ENCODE results near the gene GRAMD1B.
A peak's percentile ranks its signal among the peaks of the same experiment; 100 is the strongest.
"Not testable (repeated sequence)": the region's sequence is repeated elsewhere in the genome, so short reads cannot be mapped to it uniquely, and the experiment has no call there.

GRAMD1B gene

GRCh38 chr11:123568367-123568870, 138.3 kb downstream of the GRAMD1B start:
- no peak for DNase-seq (ENCODE audit: low read depth)

DNA sequence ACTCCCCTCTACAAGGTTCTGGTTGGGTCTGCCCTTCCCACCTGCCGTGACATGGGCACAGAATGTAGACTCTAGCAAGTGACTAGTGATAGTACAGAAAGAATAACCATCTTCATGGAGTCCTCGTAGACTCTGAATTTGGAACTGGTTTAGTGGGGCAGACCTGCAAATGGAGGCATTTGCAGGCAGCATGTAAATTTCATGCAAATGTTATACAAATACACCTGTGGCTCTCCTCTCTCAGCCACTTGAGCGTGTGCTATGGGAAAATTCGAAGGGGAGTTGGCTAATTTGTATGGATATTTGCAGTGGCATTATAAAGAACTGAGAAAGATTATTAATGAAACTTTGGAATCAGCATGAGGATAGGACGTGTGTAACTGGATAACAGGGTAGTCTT, 139.3 kb downstream of the GRAMD1B start:
- no peak for DNase-seq (ENCODE audit: low read depth)

DNA sequence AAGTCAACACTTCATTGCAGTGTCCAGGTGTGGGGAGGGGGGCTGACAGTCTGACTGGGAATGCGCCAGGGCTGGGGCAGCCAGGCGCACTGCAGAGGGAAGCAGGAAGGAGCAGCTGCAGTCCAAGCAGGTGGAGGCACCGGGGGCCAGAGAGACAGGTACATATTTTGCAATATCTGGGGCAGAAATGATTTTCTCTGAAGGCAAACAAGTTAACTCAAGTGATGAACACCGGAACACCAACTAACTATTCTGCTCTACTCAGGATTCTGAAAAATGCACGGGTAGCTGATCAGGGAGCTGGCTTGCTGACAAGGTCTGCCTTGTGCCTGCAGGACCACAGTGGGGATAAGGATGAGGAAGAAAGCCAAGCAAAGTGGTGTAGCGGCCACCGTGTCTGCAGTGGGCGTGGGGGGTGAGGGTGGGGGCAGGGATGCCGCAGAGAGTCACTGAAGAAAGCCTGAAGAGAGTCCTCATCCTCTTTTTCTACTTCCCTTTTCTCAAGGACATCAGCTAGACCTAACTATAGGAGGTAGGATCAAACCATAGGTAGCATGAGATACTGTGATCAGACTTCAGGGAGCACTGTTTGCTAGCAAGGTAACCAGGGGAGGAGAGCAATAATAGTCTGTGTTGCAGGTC, 141.0 kb downstream of the GRAMD1B start:
- DNase-seq (ENCODE audit: low read depth): no peak

DNA sequence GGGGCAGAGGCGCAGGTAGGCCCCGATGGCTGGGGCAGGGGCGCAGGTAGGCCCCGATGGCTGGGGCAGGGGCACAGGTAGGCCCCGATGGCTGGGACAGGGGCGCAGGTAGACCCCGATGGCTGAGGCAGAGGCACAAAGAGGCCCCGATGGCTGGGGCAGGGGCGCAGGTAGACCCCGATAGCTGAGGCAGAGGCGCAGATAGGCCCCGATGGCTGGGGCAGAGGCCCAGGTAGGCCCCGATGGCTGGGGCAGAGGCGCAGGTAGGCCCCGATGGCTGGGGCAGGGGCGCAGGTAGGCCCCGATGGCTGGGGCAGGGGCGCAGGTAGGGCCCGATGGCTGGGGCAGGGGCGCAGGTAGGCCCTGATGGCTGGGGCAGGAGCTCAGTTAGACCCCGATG, 142.7 kb downstream of the GRAMD1B start:
- DNase-seq (ENCODE audit: low read depth): not testable (repeated sequence)

- no peak for DNase-seq (ENCODE audit: low read depth)
Observed at GRCh38 chr11:123573286-123573685, 143.2 kb downstream of the GRAMD1B start.

GRCh38 chr11:123575441-123575840, 145.4 kb downstream of the GRAMD1B start:
- DNase-seq (ENCODE audit: low read depth): no peak

GRCh38 chr11:123576082-123576481, 146.0 kb downstream of the GRAMD1B start:
- DNase-seq (ENCODE audit: low read depth): no peak

DNA sequence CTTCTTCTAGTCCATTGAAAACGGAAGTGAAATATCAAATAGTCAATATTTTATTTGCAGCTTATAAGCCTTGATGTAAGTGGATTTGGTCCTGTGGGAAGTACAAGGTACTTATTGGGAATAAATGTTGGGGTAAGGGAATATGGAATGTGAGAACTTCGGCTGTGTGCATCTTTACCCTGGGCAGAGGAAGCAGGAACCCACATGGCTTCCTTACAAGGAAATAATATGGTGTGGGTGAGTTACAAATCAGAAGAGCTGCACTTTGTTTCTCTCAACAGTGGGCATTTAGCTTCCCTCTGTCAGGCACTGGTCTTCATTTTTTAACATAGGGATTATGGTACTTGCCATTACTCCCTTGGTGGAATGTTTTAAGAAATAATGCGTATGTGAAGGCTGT, 146.4 kb downstream of the GRAMD1B start:
- DNase-seq (ENCODE audit: low read depth): no peak

DNA sequence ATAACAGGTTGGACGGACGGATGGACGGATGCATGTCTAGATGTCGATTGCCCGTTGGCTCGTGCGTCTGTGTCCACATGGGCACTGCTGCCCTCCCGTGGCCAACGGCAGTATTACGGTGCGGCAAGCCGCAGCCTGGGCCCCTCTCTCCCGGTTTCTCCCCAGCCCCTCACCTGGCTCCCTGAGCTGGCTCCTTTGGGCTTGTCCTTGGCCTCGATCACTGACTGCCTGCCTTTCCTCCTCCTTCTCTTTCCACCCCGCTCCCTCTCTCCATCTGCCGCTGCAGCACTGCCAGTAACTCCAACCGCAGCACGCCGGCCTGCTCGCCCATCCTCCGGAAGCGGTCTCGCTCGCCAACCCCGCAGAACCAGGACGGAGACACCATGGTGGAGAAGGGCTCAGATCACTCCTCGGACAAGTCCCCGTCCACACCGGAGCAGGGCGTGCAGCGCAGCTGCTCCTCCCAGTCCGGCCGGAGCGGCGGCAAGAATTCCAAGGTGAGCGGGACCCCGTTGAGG, 147.1 kb downstream of the GRAMD1B start:
- peak; percentile 44 for DNase-seq (ENCODE audit: low read depth)

- no peak for DNase-seq (ENCODE audit: low read depth)
Observed at GRCh38 chr11:123578778-123579481, 148.9 kb downstream of the GRAMD1B start.

GRCh38 chr11:123579482-123579812, 149.4 kb downstream of the GRAMD1B start:
- DNase-seq (ENCODE audit: low read depth): no peak

DNA sequence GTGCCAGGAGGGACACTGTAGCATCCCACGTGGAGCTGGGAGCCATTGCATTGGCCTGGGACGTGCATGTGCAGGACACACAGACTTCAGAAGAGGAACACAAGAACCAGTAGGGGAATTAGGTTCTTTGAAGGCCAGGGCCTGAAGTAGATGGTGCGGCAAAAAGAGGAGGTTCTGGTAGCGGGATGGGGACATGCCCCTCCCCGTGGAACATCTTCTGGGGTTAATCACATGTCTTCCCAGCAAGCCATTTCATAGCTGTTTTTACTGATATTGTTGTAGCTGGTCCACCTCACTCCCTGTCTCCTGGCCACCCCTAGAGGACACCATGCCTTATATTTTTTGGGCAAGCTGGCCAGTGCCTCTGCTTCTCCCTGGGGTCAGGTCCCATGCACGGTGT, 150.1 kb downstream of the GRAMD1B start:
- no peak for DNase-seq (ENCODE audit: low read depth)

- peak; percentile 55 for DNase-seq (ENCODE audit: low read depth)
Observed at GRCh38 chr11:123580557-123581275, 150.6 kb downstream of the GRAMD1B start.

GRCh38 chr11:123581651-123582399, 151.8 kb downstream of the GRAMD1B start:
- no peak for DNase-seq (ENCODE audit: low read depth)

DNA sequence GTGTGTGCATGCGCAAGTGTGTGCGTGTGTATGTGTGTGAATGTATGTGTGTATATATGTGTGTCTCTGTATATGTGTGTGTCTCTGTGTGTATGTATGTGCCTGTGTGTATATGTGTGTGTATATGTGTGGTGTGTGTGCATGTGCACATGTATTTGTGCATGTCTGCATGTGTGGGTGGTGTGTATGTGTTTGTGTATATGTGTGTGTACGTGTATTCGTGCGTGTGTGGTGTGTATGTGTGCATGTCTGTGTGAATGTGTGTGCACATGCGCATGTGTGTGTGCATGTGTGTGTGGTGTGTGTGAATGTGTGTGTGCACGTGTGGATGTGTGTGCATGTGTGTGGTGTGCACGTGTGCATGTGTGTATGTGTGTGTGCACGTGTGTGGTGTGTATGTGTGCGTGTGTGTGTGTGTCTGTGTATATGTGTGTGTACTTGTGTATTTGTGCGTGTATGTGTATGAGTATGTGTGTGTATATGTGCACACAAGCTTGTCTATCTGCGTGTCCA, 153.0 kb downstream of the GRAMD1B start:
- no peak for DNase-seq (ENCODE audit: low read depth)

DNA sequence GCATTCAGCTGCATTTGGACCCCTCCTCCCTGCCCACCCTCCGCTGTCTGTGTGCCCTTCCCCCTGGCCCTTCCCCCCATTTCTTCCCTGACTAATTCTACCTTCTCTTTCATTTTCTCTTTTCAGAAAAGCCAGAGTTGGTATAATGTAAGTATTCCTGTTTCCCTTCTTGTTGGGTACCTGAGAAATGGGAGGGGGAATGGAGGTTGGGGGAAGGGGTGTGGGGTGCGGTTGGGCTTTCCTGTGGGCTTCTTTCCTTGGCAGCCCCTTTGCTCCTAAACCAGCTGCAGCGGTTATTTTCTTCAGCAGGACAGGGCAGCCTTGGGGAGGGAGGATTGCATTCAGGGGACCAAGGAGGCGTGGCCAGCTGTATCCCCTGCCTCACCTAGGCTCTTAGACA, 154.1 kb downstream of the GRAMD1B start:
- no peak for DNase-seq (ENCODE audit: low read depth)

DNA sequence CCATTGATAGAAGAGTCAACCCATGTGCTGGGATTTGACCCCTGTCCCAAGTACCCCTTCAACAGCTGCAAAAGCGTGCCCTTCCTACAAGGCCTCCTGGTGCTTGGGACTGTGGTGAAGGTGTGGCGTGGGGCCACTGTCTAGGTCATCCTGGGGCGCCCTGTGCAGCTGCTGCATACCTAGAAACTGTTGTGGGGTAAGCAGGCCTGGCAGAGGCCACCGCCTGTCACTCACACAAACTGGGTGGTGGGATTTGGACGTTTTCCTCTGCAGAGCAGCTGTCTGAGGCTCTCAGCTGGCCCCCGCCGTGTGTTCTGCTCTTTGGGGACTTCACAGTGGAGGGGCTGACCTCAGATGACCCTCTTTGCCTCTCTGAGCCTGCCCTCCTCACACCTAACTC, 154.7 kb downstream of the GRAMD1B start:
- DNase-seq (ENCODE audit: low read depth): no peak

DNA sequence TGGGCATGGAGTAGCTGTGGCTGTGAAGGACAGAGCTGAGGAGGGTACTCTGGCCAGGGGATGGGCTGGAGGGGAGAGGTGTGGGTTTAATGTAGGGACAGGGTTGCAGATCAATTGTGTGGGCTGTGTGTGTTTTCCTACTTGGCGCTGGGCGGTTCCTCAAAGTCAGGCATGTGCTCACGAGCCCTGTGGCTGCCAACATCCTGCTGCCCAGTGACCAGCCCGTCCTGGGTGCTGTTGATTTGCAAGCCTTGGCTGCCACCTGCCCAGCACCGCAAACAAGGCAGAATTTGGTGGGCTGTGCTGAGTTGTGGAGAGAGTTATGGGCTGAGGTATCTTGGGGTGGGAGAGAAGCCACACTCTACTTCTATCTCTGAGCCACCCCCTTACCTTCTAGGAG, 155.1 kb downstream of the GRAMD1B start:
- no peak for DNase-seq (ENCODE audit: low read depth)

GRCh38 chr11:123585706-123586105, 155.6 kb downstream of the GRAMD1B start:
- DNase-seq (ENCODE audit: low read depth): no peak

GRCh38 chr11:123586568-123586967, 156.5 kb downstream of the GRAMD1B start:
- no peak for DNase-seq (ENCODE audit: low read depth)

DNA sequence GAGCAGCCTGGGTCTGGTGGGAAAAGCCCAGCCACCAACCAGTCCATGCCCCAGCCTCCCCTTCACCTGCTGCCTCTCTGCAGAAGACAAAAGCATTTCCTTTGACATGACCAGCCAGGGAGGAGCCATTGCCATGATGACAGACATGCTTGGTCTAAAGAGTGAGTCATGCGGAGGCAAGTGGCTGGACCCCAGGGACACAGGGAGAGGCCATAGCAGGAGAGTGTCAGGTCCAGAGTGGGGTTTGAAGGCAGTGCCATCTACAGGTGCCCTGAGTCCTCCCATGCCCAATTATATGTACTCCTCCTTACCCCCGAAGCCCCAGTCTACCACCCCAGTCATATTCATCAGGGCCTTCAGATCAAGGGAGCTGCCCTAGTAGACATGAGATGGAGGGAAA, 157.0 kb downstream of the GRAMD1B start:
- no peak for DNase-seq (ENCODE audit: low read depth)

- DNase-seq (ENCODE audit: low read depth): no peak
Observed at GRCh38 chr11:123587559-123587958, 157.5 kb downstream of the GRAMD1B start.

Measured in stimulated activated CD4-positive, alpha-beta T cell treated with anti-CD3 and anti-CD28 coated beads, Interleukin-2, amount 100 ng/mL, for 4 hours (primary cell).